Uterus (tissue), 2 donors: ENCODE measurements around the gene EGFL8.

Source experiments
- CTCF ChIP-seq, 4 experiments: fragments of 200-600 bp in 2 of 4; fragments of 450-650 bp in 2 of 4; sonication (generic) in 2 of 4; IDR thresholded peaks; one replicate each; pipeline ENCODE4 v1.5.1; 2016 to 2019; ENCODE audit warnings: antibody characterized with exemption in 4 of 4, mild to moderate bottlenecking in 2 of 4, moderate library complexity in 1 of 4
- POLR2A ChIP-seq, 2 donors: fragments of 450-650 bp; IDR thresholded peaks; one replicate each; pipeline ENCODE4 v1.6.1; 2016; ENCODE audit warnings: antibody characterized with exemption in 2 of 2, mild to moderate bottlenecking in 1 of 2, moderate library complexity in 1 of 2

- no peak for TF ChIP-seq CTCF (IDR thresholded peaks at IDR 0.05)
- TF ChIP-seq POLR2A (IDR thresholded peaks at IDR 0.05), result no peak
These were observed 26.9 kb upstream of the EGFL8 start for GRCh38 chr6:32137454-32137853.
